Skeletal muscle tissue (tissue), 4 donors: ENCODE results near the gene KIF25. TPM values are rescaled to one million over a fixed set of nuclear protein-coding genes. Genes with fewer than 3 reads are reported as not detected.

Experiments used
- H3K27ac ChIP-seq: one replicate; pipeline ENCODE4 v1.7.0; 2013; ENCODE audit warnings: mild to moderate bottlenecking, low read depth, low read length, inconsistent platforms
- H3K27me3 ChIP-seq, 3 donors: one replicate each; pipeline ENCODE4 v1.7.0; 2013; ENCODE audit warnings: low read length in 3 of 3; ENCODE audit not compliant: control insufficient read depth in 3 of 3, insufficient read depth in 3 of 3
- H3K36me3 ChIP-seq, 3 donors: one replicate each; pipeline ENCODE4 v1.7.0; 2013; ENCODE audit warnings: low read length in 3 of 3; ENCODE audit not compliant: control insufficient read depth in 3 of 3, insufficient read depth in 3 of 3
- H3K4me1 ChIP-seq, 3 donors: one replicate each; pipeline ENCODE4 v1.7.0; 2013; ENCODE audit warnings: low read length in 3 of 3, mild to moderate bottlenecking in 3 of 3; ENCODE audit not compliant: control insufficient read depth in 3 of 3, insufficient read depth in 3 of 3
- H3K4me3 ChIP-seq, 3 donors: one replicate each; pipeline ENCODE4 v1.7.0; 2013; ENCODE audit warnings: low read length in 3 of 3
- H3K9ac ChIP-seq, 3 donors: one replicate each; pipeline ENCODE4 v1.7.0; 2013; ENCODE audit warnings: low read length in 3 of 3, mild to moderate bottlenecking in 3 of 3, moderate library complexity in 2 of 3, low read depth in 1 of 3
- H3K9me3 ChIP-seq, 3 donors: one replicate each; pipeline ENCODE4 v1.7.0; 2013; ENCODE audit warnings: low read length in 3 of 3; ENCODE audit not compliant: control insufficient read depth in 3 of 3
- total RNA-seq: library from RNA; depleted of rRNA; stranded (reverse); fragments of >200 nt; gene quantifications from one replicate; pipeline ENCODE4 v1.2.3, GENCODE V29; 2014
- donor health status: Osteomylitis.

The KIF25 gene
- not detected for total RNA-seq

- H3K36me3 ChIP-seq = no peaks in the 10 kb centered on the region
- H3K27me3 ChIP-seq = peaks cover 0 to 12% (median 0%) of the 10 kb centered on the region in 3 donors
- H3K9ac ChIP-seq = no peak within 1 kb of the TSS
- H3K9me3 ChIP-seq = no peaks in the 10 kb centered on the region
- no peak within 1 kb of the TSS for H3K27ac ChIP-seq
- no peak within 1 kb of the TSS for H3K4me3 ChIP-seq
- peaks cover 0 to 4% (median 0%) of the 10 kb centered on the region in 3 donors for H3K4me1 ChIP-seq
Observed at GRCh38 chr6:167997642-167998041, at the start of gene KIF25. TSS of gene KIF25 (plus strand) at chr6:167997671. CDS start at chr6:168029586, 31,915 bp downstream.

GRCh38 chr6:167947716-167948115 is 49.8 kb upstream of the KIF25 start:
- Histone ChIP-seq H3K27ac (no peak overlapping the region), H3K9me3 (no peaks in the 10 kb centered on the region), H3K27me3 (no peaks in the 10 kb centered on the region), H3K4me3 (no peak overlapping the region), H3K4me1 (no peaks in the 10 kb centered on the region), H3K9ac (no peak overlapping the region), H3K36me3 (peaks cover 46 to 67% (median 50%) of the 10 kb centered on the region in 3 donors)

GRCh38 chr6:167948716-167949115 is 48.8 kb upstream of the KIF25 start:
- Histone ChIP-seq H3K4me1 (no peaks in the 10 kb centered on the region), H3K27ac (no peak overlapping the region), H3K4me3 (no peak overlapping the region), H3K9me3 (no peaks in the 10 kb centered on the region), H3K36me3 (peaks cover 42 to 59% (median 49%) of the 10 kb centered on the region in 3 donors), H3K9ac (no peak overlapping the region), H3K27me3 (no peaks in the 10 kb centered on the region)

GRCh38 chr6:167949121-167949684 is 48.3 kb upstream of the KIF25 start:
- Histone ChIP-seq H3K9ac (no peak overlapping the region), H3K4me3 (no peak overlapping the region), H3K27me3 (no peaks in the 10 kb centered on the region), H3K9me3 (no peaks in the 10 kb centered on the region), H3K27ac (no peak overlapping the region), H3K36me3 (peaks cover 37 to 54% (median 44%) of the 10 kb centered on the region in 3 donors), H3K4me1 (no peaks in the 10 kb centered on the region)

GRCh38 chr6:167951781-167952511 is 45.5 kb upstream of the KIF25 start:
- Histone ChIP-seq H3K4me3 (no peak overlapping the region), H3K4me1 (peaks cover 0 to 2% (median 0%) of the 10 kb centered on the region in 3 donors), H3K9ac (no peak overlapping the region), H3K27ac (no peak overlapping the region), H3K36me3 (peaks cover 28 to 42% (median 36%) of the 10 kb centered on the region in 3 donors), H3K9me3 (no peaks in the 10 kb centered on the region), H3K27me3 (no peaks in the 10 kb centered on the region)

GRCh38 chr6:167952512-167952859 is 45.0 kb upstream of the KIF25 start:
- peaks cover 28 to 42% (median 36%) of the 10 kb centered on the region in 3 donors for H3K36me3 ChIP-seq
- H3K4me1 ChIP-seq = peaks cover 0 to 5% (median 0%) of the 10 kb centered on the region in 3 donors
- no peak overlapping the region for H3K9ac ChIP-seq
- no peaks in the 10 kb centered on the region for H3K9me3 ChIP-seq
- H3K27me3 ChIP-seq = no peaks in the 10 kb centered on the region
- no peak overlapping the region for H3K27ac ChIP-seq
- no peak overlapping the region for H3K4me3 ChIP-seq

GRCh38 chr6:167953551-167953950 is 43.9 kb upstream of the KIF25 start:
- Histone ChIP-seq H3K27ac (no peak overlapping the region), H3K36me3 (peaks cover 24 to 37% (median 32%) of the 10 kb centered on the region in 3 donors), H3K4me1 (peaks cover 0 to 5% (median 0%) of the 10 kb centered on the region in 3 donors)

GRCh38 chr6:167954151-167954550 is 43.3 kb upstream of the KIF25 start:
- Histone ChIP-seq H3K4me3 (no peak overlapping the region), H3K36me3 (peaks cover 20 to 33% (median 26%) of the 10 kb centered on the region in 3 donors), H3K4me1 (peaks cover 0 to 5% (median 0%) of the 10 kb centered on the region in 3 donors), H3K27ac (no peak overlapping the region), H3K27me3 (no peaks in the 10 kb centered on the region), H3K9me3 (no peaks in the 10 kb centered on the region), H3K9ac (no peak overlapping the region)

More at GRCh38 chr6:167953551-167953950, 43.9 kb upstream of the KIF25 start:
- H3K9me3 ChIP-seq = no peaks in the 10 kb centered on the region
- H3K27me3 ChIP-seq = no peaks in the 10 kb centered on the region
- H3K9ac ChIP-seq = no peak overlapping the region
- no peak overlapping the region for H3K4me3 ChIP-seq

- Histone ChIP-seq H3K36me3 (peaks cover 8 to 17% (median 11%) of the 10 kb centered on the region in 3 donors), H3K9ac (no peak overlapping the region), H3K4me3 (no peak overlapping the region), H3K4me1 (peaks cover 0 to 5% (median 0%) of the 10 kb centered on the region in 3 donors), H3K27ac (no peak overlapping the region), H3K27me3 (no peaks in the 10 kb centered on the region), H3K9me3 (no peaks in the 10 kb centered on the region)
Observed at GRCh38 chr6:167956491-167956890, 41.0 kb upstream of the KIF25 start.

GRCh38 chr6:167956983-167957492 is 40.4 kb upstream of the KIF25 start:
- Histone ChIP-seq H3K27me3 (no peaks in the 10 kb centered on the region), H3K9me3 (no peaks in the 10 kb centered on the region), H3K4me1 (peaks cover 0 to 5% (median 0%) of the 10 kb centered on the region in 3 donors), H3K27ac (no peak overlapping the region), H3K4me3 (no peak overlapping the region), H3K36me3 (peaks cover 2 to 11% (median 5%) of the 10 kb centered on the region in 3 donors), H3K9ac (no peak overlapping the region)
